Thoracic aorta (tissue), 2 donors: ENCODE data around the gene THRB. TPM values are rescaled to one million over a fixed set of nuclear protein-coding genes. Genes with fewer than 3 reads are reported as not detected.

Source experiments
- ATAC-seq: fragments of 150-250 bp; one replicate; pipeline ENCODE4 v1.8.0; 2017; ENCODE audit warnings: low read depth; ENCODE audit not compliant: insufficient number of reproducible peaks, low FRiP score
- DNase-seq: peaks from one replicate; pipeline ENCODE4 v3.0.0-alpha.2; 2020; ENCODE audit warnings: low spot score
- H3K27ac ChIP-seq, 2 donors: fragments of 200-600 bp; sonication (generic); 1 replicate in 1 of 2; 2 replicates in 1 of 2; pipeline ENCODE4 v1.5.1; 2016; ENCODE audit warnings: mild to moderate bottlenecking in 2 of 2, moderate library complexity in 2 of 2
- H3K27me3 ChIP-seq: fragments of 200-600 bp; sonication (generic); replicated peaks from 2 replicates; pipeline ENCODE4 v1.6.0; 2016; ENCODE audit warnings: mild to moderate bottlenecking; ENCODE audit not compliant: insufficient read depth
- H3K36me3 ChIP-seq: fragments of 200-600 bp; sonication (generic); one replicate; pipeline ENCODE4 v1.5.1; 2016
- H3K4me1 ChIP-seq, 2 donors: fragments of 200-600 bp; sonication (generic); 1 replicate in 1 of 2; 2 replicates in 1 of 2; pipeline versions ENCODE4 v1.5.1 to v1.6.0; 2016; ENCODE audit warnings: low read depth in 2 of 2, mild to moderate bottlenecking in 1 of 2; ENCODE audit not compliant: control insufficient read depth in 1 of 2
- H3K4me3 ChIP-seq: fragments of 200-600 bp; sonication (generic); 2 replicates; pipeline ENCODE4 v1.5.1; 2016; ENCODE audit warnings: mild to moderate bottlenecking
- H3K9me3 ChIP-seq: fragments of 200-600 bp; sonication (generic); 2 replicates; pipeline ENCODE4 v1.5.1; 2016
- total RNA-seq, 2 donors: library from RNA; depleted of rRNA; stranded (reverse); fragments of >200 nt; gene quantifications; one replicate each; pipeline versions ENCODE4 v1.1.0 to v1.2.3, GENCODE V29; 2016
- TF ChIP-seq, protein P1 (sequence below): fragments of 200-600 bp; sonication (generic); IDR thresholded peaks from one replicate; pipeline ENCODE4 v1.5.1; 2019; ENCODE audit warnings: antibody characterized with exemption

The THRB gene
- total RNA-seq, 2 donors from 2014 or later: 40.3 to 65.6 TPM

DNA sequence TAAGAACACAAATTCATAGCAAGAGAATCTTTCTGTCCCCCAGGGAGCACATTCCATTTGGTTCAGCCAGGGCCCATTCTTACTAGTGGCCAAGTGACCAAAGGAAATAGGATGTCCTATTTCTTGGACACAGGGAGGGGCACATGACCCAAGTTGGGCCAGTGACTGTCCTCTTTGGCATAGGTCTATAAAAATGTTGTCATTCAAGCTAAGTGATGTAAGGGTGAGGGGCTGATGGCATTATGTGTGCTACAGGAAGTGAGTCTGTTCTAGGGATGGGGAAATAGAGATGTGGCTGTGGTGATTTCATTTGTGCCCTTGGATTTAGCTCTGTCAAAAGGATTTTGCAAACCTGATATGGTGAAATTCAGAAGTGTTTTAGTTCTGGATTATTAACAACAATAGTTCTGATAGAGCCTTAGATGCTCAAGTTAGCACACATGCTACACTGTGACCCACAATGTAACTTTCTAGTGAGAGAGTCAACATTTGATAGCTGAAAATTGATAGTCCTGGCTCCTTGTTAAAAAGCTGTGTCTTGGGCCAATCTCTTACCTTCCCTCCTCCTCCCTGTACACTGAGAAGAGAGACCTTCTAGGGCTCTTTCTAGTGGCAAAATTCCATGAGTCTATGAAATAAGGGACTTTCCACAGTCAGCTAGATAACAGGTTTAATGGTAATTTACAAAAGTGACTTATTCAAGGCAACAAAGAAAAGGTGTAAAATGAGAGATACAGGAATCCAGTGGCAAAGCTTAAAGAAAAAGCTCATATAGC is 117.2 kb downstream of the THRB start:
- peak overlapping the region; percentile 59 to 68 for H3K27ac ChIP-seq
- ATAC-seq: peak; percentile 58
- peaks cover 22 to 78% of the 10 kb centered on the region in 2 donors for H3K4me1 ChIP-seq

DNA sequence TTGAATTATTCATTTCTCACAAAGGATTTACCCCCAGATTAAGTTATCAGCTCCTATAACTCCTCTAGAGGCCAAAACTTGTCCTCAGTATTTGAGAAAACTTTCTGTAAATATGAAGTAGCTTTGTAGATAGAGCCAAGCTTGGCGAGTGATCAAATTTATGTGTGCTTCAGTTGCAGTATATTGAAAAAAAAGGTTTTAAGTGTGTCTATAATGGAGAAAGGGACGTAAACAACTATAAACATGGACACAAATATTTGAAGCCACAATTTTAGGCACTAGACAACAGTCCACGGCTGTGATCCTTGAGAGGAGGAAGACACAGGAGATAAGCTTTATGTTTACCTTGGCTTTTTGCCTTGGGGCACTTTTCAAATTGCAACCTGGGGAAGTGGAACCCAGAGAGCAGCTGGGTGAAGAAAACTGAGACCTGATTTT is 118.7 kb downstream of the THRB start:
- Histone ChIP-seq H3K27ac (peak overlapping the region; percentile 59 to 68), H3K4me3 (no peak overlapping the region), H3K36me3 (no peaks in the 10 kb centered on the region), H3K9me3 (no peaks in the 10 kb centered on the region), H3K4me1 (peaks cover 19 to 67% of the 10 kb centered on the region in 2 donors), H3K27me3 (no peaks in the 10 kb centered on the region)
- DNase-seq (no peak), ATAC-seq (no peak)
- TF ChIP-seq, protein P1, sequence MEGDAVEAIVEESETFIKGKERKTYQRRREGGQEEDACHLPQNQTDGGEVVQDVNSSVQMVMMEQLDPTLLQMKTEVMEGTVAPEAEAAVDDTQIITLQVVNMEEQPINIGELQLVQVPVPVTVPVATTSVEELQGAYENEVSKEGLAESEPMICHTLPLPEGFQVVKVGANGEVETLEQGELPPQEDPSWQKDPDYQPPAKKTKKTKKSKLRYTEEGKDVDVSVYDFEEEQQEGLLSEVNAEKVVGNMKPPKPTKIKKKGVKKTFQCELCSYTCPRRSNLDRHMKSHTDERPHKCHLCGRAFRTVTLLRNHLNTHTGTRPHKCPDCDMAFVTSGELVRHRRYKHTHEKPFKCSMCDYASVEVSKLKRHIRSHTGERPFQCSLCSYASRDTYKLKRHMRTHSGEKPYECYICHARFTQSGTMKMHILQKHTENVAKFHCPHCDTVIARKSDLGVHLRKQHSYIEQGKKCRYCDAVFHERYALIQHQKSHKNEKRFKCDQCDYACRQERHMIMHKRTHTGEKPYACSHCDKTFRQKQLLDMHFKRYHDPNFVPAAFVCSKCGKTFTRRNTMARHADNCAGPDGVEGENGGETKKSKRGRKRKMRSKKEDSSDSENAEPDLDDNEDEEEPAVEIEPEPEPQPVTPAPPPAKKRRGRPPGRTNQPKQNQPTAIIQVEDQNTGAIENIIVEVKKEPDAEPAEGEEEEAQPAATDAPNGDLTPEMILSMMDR: no peak

More for the DNA sequence above, 117.2 kb downstream of the THRB start:
- peak; percentile 19 for DNase-seq
- Histone ChIP-seq H3K27me3 (no peaks in the 10 kb centered on the region), H3K4me3 (no peak overlapping the region), H3K9me3 (no peaks in the 10 kb centered on the region), H3K36me3 (no peaks in the 10 kb centered on the region)
- TF ChIP-seq, protein P1: no peak

- Histone ChIP-seq H3K4me3 (no peak overlapping the region), H3K27me3 (no peaks in the 10 kb centered on the region), H3K36me3 (no peaks in the 10 kb centered on the region), H3K4me1 (peaks cover 19 to 70% of the 10 kb centered on the region in 2 donors), H3K27ac (peak overlapping the region in 1 of 2 donors; percentile 4), H3K9me3 (no peaks in the 10 kb centered on the region)
- ATAC-seq (no peak), DNase-seq (no peak)
- TF ChIP-seq, protein P1: no peak
Observed at GRCh38 chr3:24374801-24375200, 119.8 kb downstream of the THRB start.

GRCh38 chr3:24373198-24373959 is 121.3 kb downstream of the THRB start:
- no peak for DNase-seq
- Histone ChIP-seq H3K9me3 (no peaks in the 10 kb centered on the region), H3K27ac (peak overlapping the region; percentile 6 to 33), H3K36me3 (no peaks in the 10 kb centered on the region), H3K4me3 (no peak overlapping the region), H3K4me1 (peaks cover 22 to 76% of the 10 kb centered on the region in 2 donors), H3K27me3 (no peaks in the 10 kb centered on the region)
- TF ChIP-seq, protein P1: no peak
- no peak for ATAC-seq

GRCh38 chr3:24372559-24373197 is 122.0 kb downstream of the THRB start:
- ATAC-seq (no peak), DNase-seq (no peak)
- Histone ChIP-seq H3K4me1 (peaks cover 19 to 76% of the 10 kb centered on the region in 2 donors), H3K27ac (peak overlapping the region; percentile 6 to 33), H3K36me3 (no peaks in the 10 kb centered on the region), H3K27me3 (no peaks in the 10 kb centered on the region), H3K9me3 (no peaks in the 10 kb centered on the region), H3K4me3 (no peak overlapping the region)
- TF ChIP-seq, protein P1: no peak
